ENCODE measurements around the gene KNCN. TPM values are rescaled to one million over a fixed set of nuclear protein-coding genes. Genes with fewer than 3 reads are reported as not detected.

The KNCN gene
- total RNA-seq, 2 experiments from 2014 or later: not detected

DNA sequence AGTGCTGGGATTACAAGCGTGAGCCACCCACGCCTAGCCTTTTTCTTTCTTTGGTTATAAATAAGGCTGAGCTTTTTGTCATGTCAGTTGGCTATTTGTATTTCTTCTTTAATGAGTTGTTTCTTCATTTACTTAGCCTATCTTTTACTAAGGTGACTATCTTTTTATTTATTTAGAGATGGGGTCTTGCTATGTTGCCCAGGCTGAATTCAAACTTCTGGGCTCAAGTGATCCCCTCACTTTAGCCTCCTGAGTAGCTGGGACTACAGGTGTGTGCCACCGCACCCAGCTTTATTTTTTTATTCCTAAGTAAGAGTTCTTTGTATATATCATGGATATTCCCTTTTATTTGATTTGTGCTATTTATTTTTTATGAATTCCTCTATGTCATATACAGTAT is 49.9 kb downstream of the KNCN start:
- no peaks in the 10 kb centered on the region for H3K36me3 Mint-ChIP-seq

DNA sequence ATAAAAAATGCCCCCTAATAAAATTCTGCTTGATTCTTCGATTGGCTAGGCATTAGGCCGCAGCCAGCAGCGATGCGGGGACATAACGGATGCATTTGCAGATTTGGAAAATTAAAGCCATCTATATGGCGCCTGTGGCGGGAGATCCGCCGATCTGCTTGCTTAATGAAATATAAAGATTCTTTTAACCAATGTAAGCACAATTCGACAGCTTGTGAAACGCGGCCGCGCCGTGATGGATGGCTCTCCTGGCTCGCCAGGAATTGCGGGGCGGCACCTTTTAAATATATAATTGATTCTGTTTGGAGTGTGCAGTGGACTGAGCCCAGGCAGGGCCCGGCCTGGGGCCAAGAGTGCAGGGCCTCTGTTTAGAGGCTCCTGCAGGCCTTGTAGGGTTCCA is 53.8 kb downstream of the KNCN start:
- ChIA-PET POLR2A (no interaction called here), CTCF (no interaction called here)
- no peaks in the 10 kb centered on the region for H3K36me3 Mint-ChIP-seq
- intact Hi-C loops (cut with micrococcal nuclease): no loop called here
- H3K27ac Mint-ChIP-seq: no peak overlapping the region
- H3K4me3 Mint-ChIP-seq: no peak overlapping the region
- no peaks in the 10 kb centered on the region for H3K9me3 Mint-ChIP-seq
- H3K4me1 Mint-ChIP-seq (ENCODE audit: low read depth): peaks cover under 1% of the 10 kb centered on the region
- DNase-seq: no peak
- H3K27me3 Mint-ChIP-seq: peaks cover 41% of the 10 kb centered on the region

More for the DNA sequence above, 49.9 kb downstream of the KNCN start:
- CTCF ChIA-PET: interaction anchor here (1.0 to 4.1 kb wide), 3 partner anchors 25 to 59 kb away, joined by 3 to 17 read pairs (median 4); no protein-coding TSS in a partner anchor
- intact Hi-C loops (cut with micrococcal nuclease): no loop called here
- H3K27me3 Mint-ChIP-seq: peaks cover 21% of the 10 kb centered on the region
- H3K4me1 Mint-ChIP-seq (ENCODE audit: low read depth): no peaks in the 10 kb centered on the region
- POLR2A ChIA-PET: interaction anchor here (0.7 kb wide), 1 partner anchor 17 kb away, joined by 3 read pairs; no protein-coding TSS in a partner anchor
- no peak overlapping the region for H3K27ac Mint-ChIP-seq
- no peak for DNase-seq
- H3K9me3 Mint-ChIP-seq: no peaks in the 10 kb centered on the region
- no peak overlapping the region for H3K4me3 Mint-ChIP-seq

- intact Hi-C loops (cut with micrococcal nuclease): no loop called here
- no peak for DNase-seq
- Mint-ChIP-seq H3K36me3 (no peaks in the 10 kb centered on the region), H3K4me1 (ENCODE audit: low read depth) (peaks cover 7% of the 10 kb centered on the region), H3K9me3 (no peaks in the 10 kb centered on the region), H3K27ac (no peak overlapping the region), H3K27me3 (peaks cover 44% of the 10 kb centered on the region), H3K4me3 (no peak overlapping the region)
- ChIA-PET POLR2A (no interaction called here), CTCF (no interaction called here)
Measured at GRCh38 chr1:46497020-46497419, 54.4 kb downstream of the KNCN start.

DNA sequence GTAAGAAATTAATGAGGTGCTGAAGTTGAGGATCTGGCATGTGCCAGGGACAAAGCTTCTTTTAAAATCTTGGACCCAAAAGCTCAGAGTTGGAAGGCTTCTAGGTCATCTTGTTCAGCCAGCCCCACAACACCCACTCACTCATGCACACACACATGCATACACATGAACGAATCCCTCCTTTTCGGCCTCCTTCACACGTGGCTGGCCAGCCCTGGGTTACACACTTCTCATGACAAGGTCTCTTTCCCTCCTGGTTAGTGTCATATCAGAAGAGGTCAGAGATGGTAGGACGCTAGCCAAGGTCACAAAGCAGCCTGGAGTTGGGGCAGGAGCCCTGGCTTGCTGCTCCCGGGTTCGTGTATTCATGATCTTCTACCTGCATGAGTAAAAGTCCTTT is 54.9 kb downstream of the KNCN start:
- intact Hi-C loops (cut with micrococcal nuclease): no loop called here
- ChIA-PET CTCF (no interaction called here), POLR2A (no interaction called here)
- Mint-ChIP-seq H3K27ac (no peak overlapping the region), H3K4me3 (no peak overlapping the region), H3K4me1 (ENCODE audit: low read depth) (peaks cover 11% of the 10 kb centered on the region), H3K27me3 (peaks cover 49% of the 10 kb centered on the region), H3K9me3 (no peaks in the 10 kb centered on the region), H3K36me3 (no peaks in the 10 kb centered on the region)
- no peak for DNase-seq

- no peak for DNase-seq
- ChIA-PET CTCF (interaction anchor here (4.2 kb wide), 1 partner anchor 32 kb away, joined by 16 read pairs; no protein-coding TSS in a partner anchor), POLR2A (no interaction called here)
- Mint-ChIP-seq H3K27me3 (peaks cover 52% of the 10 kb centered on the region), H3K9me3 (no peaks in the 10 kb centered on the region), H3K4me3 (no peak overlapping the region), H3K36me3 (no peaks in the 10 kb centered on the region), H3K27ac (no peak overlapping the region), H3K4me1 (ENCODE audit: low read depth) (peaks cover 11% of the 10 kb centered on the region)
- intact Hi-C loops (cut with micrococcal nuclease): no loop called here
Measured at GRCh38 chr1:46495778-46496177, 55.7 kb downstream of the KNCN start.

Other genes starting within 250 kb of the KNCN start
- gene LRRC41, start 248.0 kb downstream of the KNCN start, total RNA-seq: 10 to 100 TPM; 31.4 to 34.6 TPM
- gene UQCRH, start 247.9 kb downstream of the KNCN start, total RNA-seq: 100 to 1,000 TPM; 351 to 353 TPM
- 10 to 100 TPM; 29.1 to 29.9 TPM for gene NSUN4, start 210.8 kb downstream of the KNCN start, total RNA-seq
- gene FAAH, start 157.3 kb downstream of the KNCN start, total RNA-seq: 1 to 10 TPM; 4.4 to 5.3 TPM
- gene DMBX1, start 61.8 kb downstream of the KNCN start, total RNA-seq: under 1 TPM; 0.10 to 0.12 TPM
- gene MKNK1, start 52.6 kb upstream of the KNCN start, total RNA-seq: 10 to 100 TPM; 28.2 to 28.5 TPM
- gene MOB3C, start 65.2 kb upstream of the KNCN start, total RNA-seq: 1 to 10 TPM; 8.2 to 10.0 TPM
- 10 to 100 TPM; 45.0 to 45.9 TPM for gene ATPAF1, start 116.7 kb upstream of the KNCN start, total RNA-seq
- under 1 TPM in 1 of 2 experiments, not detected in 1; 0.21 TPM for gene TEX38, start 120.2 kb upstream of the KNCN start, total RNA-seq
- gene EFCAB14, start 167.5 kb upstream of the KNCN start, total RNA-seq: 10 to 100 TPM; 47.1 to 48.0 TPM
- gene CYP4B1, start 247.4 kb upstream of the KNCN start, total RNA-seq: not detected

Data from activated CD4-positive, alpha-beta memory T cell treated with anti-CD3 and anti-CD28 coated beads for 36 hours (primary cell).